CD14-positive monocyte (primary cell): ENCODE measurements around the gene HS6ST2. TPM values are rescaled to one million over a fixed set of nuclear protein-coding genes. Genes with fewer than 3 reads are reported as not detected.
A peak's percentile ranks its signal among the peaks of the same experiment; 100 is the strongest.

Source experiments
- DNase-seq, 3 donors: peaks; one replicate each; pipeline ENCODE4 v3.0.0-alpha.2; 2011 to 2022
- H2AFZ ChIP-seq: 2 replicates; pipeline ENCODE4 v1.6.0; 2012; ENCODE audit warnings: mild to moderate bottlenecking, low read depth, low read length, inconsistent platforms; ENCODE audit not compliant: insufficient read depth, poor library complexity, severe bottlenecking
- H3K27ac ChIP-seq, 2 donors: 1 replicate in 1 of 2; 2 replicates in 1 of 2; pipeline ENCODE4 v1.5.1; 2012 to 2013; ENCODE audit warnings: low read length in 2 of 2, control low read depth in 1 of 2, inconsistent platforms in 1 of 2, low read depth in 1 of 2, mild to moderate bottlenecking in 1 of 2
- H3K27me3 ChIP-seq, 2 donors: one replicate each; pipeline versions ENCODE4 v1.6.0 to v1.6.1; 2011 to 2013; ENCODE audit warnings: low read length in 2 of 2; ENCODE audit not compliant: control insufficient read depth in 2 of 2, insufficient read depth in 2 of 2
- H3K36me3 ChIP-seq, 2 donors: replicated peaks in 1 of 2; 1 replicate in 1 of 2; 2 replicates in 1 of 2; pipeline versions ENCODE4 v1.5.1 to v1.6.1; 2012 to 2013; ENCODE audit warnings: low read length in 2 of 2, control low read depth in 1 of 2, inconsistent platforms in 1 of 2, mild to moderate bottlenecking in 1 of 2; ENCODE audit not compliant: insufficient read depth in 2 of 2, control insufficient read depth in 1 of 2
- H3K4me1 ChIP-seq, 2 donors: 1 replicate in 1 of 2; 2 replicates in 1 of 2; pipeline versions ENCODE4 v1.5.1 to v1.6.1; 2012 to 2013; ENCODE audit warnings: low read length in 2 of 2, control low read depth in 1 of 2, inconsistent platforms in 1 of 2, mild to moderate bottlenecking in 1 of 2, moderate library complexity in 1 of 2; ENCODE audit not compliant: insufficient read depth in 2 of 2, control insufficient read depth in 1 of 2
- H3K4me2 ChIP-seq: replicated peaks from 2 replicates; pipeline ENCODE3; 2012; ENCODE audit warnings: low read length, moderate library complexity, mild to moderate bottlenecking; ENCODE audit not compliant: poor library complexity, severe bottlenecking; ENCODE audit errors: extremely low read depth
- H3K4me3 ChIP-seq, 3 experiments: fragments of 200-600 bp in 1 of 3; sonication (generic) in 1 of 3; replicated peaks in 1 of 3; 1 replicate in 2 of 3; 2 replicates in 1 of 3; pipeline ENCODE4 v1.5.1; 2011 to 2013; ENCODE audit warnings: low read length in 3 of 3, mild to moderate bottlenecking in 3 of 3, control low read depth in 2 of 3, low read depth in 2 of 3, inconsistent platforms in 1 of 3, moderate library complexity in 1 of 3
- H3K79me2 ChIP-seq: 2 replicates; pipeline ENCODE4 v1.6.0; 2012; ENCODE audit warnings: mild to moderate bottlenecking, control low read depth, inconsistent platforms, low read length, moderate library complexity; ENCODE audit not compliant: insufficient read depth
- H3K9ac ChIP-seq: 2 replicates; pipeline ENCODE4 v1.6.0; 2017; ENCODE audit warnings: low read length, mild to moderate bottlenecking; ENCODE audit not compliant: insufficient read depth, poor library complexity, severe bottlenecking
- H3K9me3 ChIP-seq, 2 donors: replicated peaks in 1 of 2; 1 replicate in 1 of 2; 2 replicates in 1 of 2; pipeline versions ENCODE4 v1.5.1 to v1.6.1; 2012 to 2013; ENCODE audit warnings: low read length in 2 of 2, control low read depth in 1 of 2; ENCODE audit not compliant: control insufficient read depth in 1 of 2, insufficient read depth in 1 of 2
- H4K20me1 ChIP-seq: 2 replicates; pipeline ENCODE4 v1.6.0; 2012; ENCODE audit warnings: mild to moderate bottlenecking, low read length, control low read depth, moderate library complexity; ENCODE audit not compliant: insufficient read depth
- H3K27ac Mint-ChIP-seq, 7 donors: one replicate each; pipeline ENCODE4 v1.8.0; 2020; ENCODE audit warnings: mild to moderate bottlenecking in 7 of 7, mixed read lengths in 7 of 7, moderate library complexity in 6 of 7, inconsistent platforms in 2 of 7
- H3K27me3 Mint-ChIP-seq, 3 donors: one replicate each; pipeline ENCODE4 v1.8.0; 2021 to 2022; ENCODE audit warnings: low read depth in 3 of 3, mild to moderate bottlenecking in 3 of 3, mixed read lengths in 3 of 3, moderate library complexity in 3 of 3, inconsistent platforms in 1 of 3
- H3K36me3 Mint-ChIP-seq, 2 donors: one replicate each; pipeline ENCODE4 v1.8.0; 2020; ENCODE audit warnings: mixed read lengths in 2 of 2, inconsistent platforms in 1 of 2, mild to moderate bottlenecking in 1 of 2
- H3K4me1 Mint-ChIP-seq: one replicate; pipeline ENCODE4 v1.8.0; 2020; ENCODE audit warnings: mild to moderate bottlenecking, mixed read lengths
- H3K4me3 Mint-ChIP-seq, 2 donors: one replicate each; pipeline ENCODE4 v1.8.0; 2020; ENCODE audit warnings: mild to moderate bottlenecking in 2 of 2, mixed read lengths in 2 of 2, moderate library complexity in 1 of 2
- H3K9me3 Mint-ChIP-seq, 7 donors: one replicate each; pipeline ENCODE4 v1.8.0; 2020 to 2022; ENCODE audit warnings: mixed read lengths in 7 of 7, mild to moderate bottlenecking in 6 of 7, moderate library complexity in 6 of 7, inconsistent platforms in 2 of 7
- WGBS: methylation state at CpG from one replicate; pipeline ENCODE4 v1.1.5; 2013; ENCODE audit warnings: missing lambda C conversion rate; ENCODE audit not compliant: insufficient coverage; 5-methylcytosine and 5-hydroxymethylcytosine counted together
- intact Hi-C, 2 donors: fragments of 100-400 bp; cut with micrococcal nuclease; formaldehyde crosslinking; loops; one replicate each; pipeline versions ENCODE4 v1.15.0 to v1.15.1; 2023
- polyA plus RNA-seq, 3 donors: library from polyadenylated mRNA; depleted of rRNA in 1 of 3; unstranded in 2 of 3; stranded (reverse) in 1 of 3; fragments of 300-500 nt in 2 of 3; fragments of >200 nt in 1 of 3; fragmentation: Illumina TruSeq in 2 of 3; gene quantifications; 1 replicate in 2 of 3; 2 replicates in 1 of 3; pipeline ENCODE4 v1.2.3, GENCODE V29; 2012 to 2021
- TF ChIP-seq, protein P1 (sequence below): fragments of 200-600 bp; IDR thresholded peaks from one replicate; pipeline ENCODE4 v1.8.0; 2022; ENCODE audit warnings: antibody characterized with exemption, mild to moderate bottlenecking

Gene HS6ST2
- polyA plus RNA-seq, 3 donors = not detected

GRCh38 chrX:132634521-132634920 is 323.9 kb downstream of the HS6ST2 start:
- intact Hi-C loops = loop anchor here (5.0 to 10.0 kb wide), 2 partner anchors 407 to 790 kb away; no protein-coding TSS in a partner anchor

DNA sequence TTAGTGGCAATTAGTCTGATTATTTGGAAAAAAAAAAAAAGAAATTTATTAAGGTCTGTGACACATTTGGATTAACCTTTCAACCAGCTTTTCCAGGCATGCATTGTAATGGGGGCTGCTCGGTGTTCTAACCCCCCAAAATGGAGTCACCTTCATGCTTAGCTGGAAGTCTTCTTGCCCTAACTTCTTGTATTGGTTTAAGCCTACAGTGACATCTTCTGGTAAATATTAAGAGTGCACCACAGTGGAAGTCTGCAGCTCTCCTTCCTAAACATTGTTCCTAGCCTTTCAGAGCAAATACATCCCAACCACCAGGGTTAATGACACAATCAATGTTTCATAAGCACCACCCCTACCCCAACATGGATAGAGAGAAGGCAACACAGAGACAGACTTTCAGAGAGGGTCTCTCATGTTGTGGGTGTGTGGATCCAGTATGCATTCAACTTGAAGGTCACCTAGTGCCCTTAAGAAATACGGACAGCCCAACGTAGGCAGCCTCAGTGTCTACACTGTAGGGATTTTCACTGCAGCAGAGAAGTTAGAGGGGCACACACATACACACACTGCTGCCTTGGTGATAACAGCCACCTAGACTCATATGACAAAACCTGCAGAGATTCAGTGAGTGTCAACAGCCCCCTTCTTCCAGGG is 326.7 kb downstream of the HS6ST2 start:
- Mint-ChIP-seq H3K36me3 (no peaks in the 10 kb centered on the region), H3K9me3 (no peaks in the 10 kb centered on the region), H3K4me3 (no peak overlapping the region), H3K27me3 (peaks cover 0 to 3% (median 0%) of the 10 kb centered on the region in 3 donors), H3K4me1 (no peaks in the 10 kb centered on the region), H3K27ac (no peak overlapping the region)
- Histone ChIP-seq H2AFZ (no peak overlapping the region), H3K4me2 (no peak overlapping the region), H4K20me1 (no peaks in the 10 kb centered on the region), H3K27me3 (peaks cover 0 to 6% of the 10 kb centered on the region in 2 donors), H3K36me3 (no peaks in the 10 kb centered on the region), H3K9ac (no peak overlapping the region), H3K4me3 (no peak overlapping the region), H3K9me3 (no peaks in the 10 kb centered on the region), H3K27ac (no peak overlapping the region), H3K79me2 (no peaks in the 10 kb centered on the region), H3K4me1 (no peaks in the 10 kb centered on the region)
- DNase-seq = peak in 2 of 3 donors; percentile 2 to 13
- intact Hi-C loops = loop anchor here (5.0 to 10.0 kb wide), 2 partner anchors 404 to 787 kb away; no protein-coding TSS in a partner anchor
- no CpG with 5 or more reads among the region's 3 CpGs for WGBS
- TF ChIP-seq, protein P1, sequence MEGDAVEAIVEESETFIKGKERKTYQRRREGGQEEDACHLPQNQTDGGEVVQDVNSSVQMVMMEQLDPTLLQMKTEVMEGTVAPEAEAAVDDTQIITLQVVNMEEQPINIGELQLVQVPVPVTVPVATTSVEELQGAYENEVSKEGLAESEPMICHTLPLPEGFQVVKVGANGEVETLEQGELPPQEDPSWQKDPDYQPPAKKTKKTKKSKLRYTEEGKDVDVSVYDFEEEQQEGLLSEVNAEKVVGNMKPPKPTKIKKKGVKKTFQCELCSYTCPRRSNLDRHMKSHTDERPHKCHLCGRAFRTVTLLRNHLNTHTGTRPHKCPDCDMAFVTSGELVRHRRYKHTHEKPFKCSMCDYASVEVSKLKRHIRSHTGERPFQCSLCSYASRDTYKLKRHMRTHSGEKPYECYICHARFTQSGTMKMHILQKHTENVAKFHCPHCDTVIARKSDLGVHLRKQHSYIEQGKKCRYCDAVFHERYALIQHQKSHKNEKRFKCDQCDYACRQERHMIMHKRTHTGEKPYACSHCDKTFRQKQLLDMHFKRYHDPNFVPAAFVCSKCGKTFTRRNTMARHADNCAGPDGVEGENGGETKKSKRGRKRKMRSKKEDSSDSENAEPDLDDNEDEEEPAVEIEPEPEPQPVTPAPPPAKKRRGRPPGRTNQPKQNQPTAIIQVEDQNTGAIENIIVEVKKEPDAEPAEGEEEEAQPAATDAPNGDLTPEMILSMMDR = peak; percentile 39

More at GRCh38 chrX:132634521-132634920, 323.9 kb downstream of the HS6ST2 start:
- H3K9ac ChIP-seq = no peak overlapping the region
- Mint-ChIP-seq H3K27me3 (peaks cover 0 to 6% (median 0%) of the 10 kb centered on the region in 3 donors), H3K9me3 (no peaks in the 10 kb centered on the region), H3K27ac (no peak overlapping the region), H3K4me3 (no peak overlapping the region), H3K4me1 (no peaks in the 10 kb centered on the region), H3K36me3 (no peaks in the 10 kb centered on the region)
- no peaks in the 10 kb centered on the region for H3K4me1 ChIP-seq
- H3K9me3 ChIP-seq = no peaks in the 10 kb centered on the region
- no peaks in the 10 kb centered on the region for H4K20me1 ChIP-seq
- H3K27me3 ChIP-seq = peaks cover 0 to 9% of the 10 kb centered on the region in 2 donors
- no peak overlapping the region for H2AFZ ChIP-seq
- WGBS = no CpG with 5 or more reads among the region's 1 CpG
- H3K79me2 ChIP-seq = no peaks in the 10 kb centered on the region
- H3K27ac ChIP-seq = no peak overlapping the region
- no peak overlapping the region for H3K4me3 ChIP-seq
- TF ChIP-seq, protein P1 = no peak
- DNase-seq = no peak
- no peak overlapping the region for H3K4me2 ChIP-seq
- no peaks in the 10 kb centered on the region for H3K36me3 ChIP-seq
